ENCODE data around the gene NCL.

Gene NCL, protein sequence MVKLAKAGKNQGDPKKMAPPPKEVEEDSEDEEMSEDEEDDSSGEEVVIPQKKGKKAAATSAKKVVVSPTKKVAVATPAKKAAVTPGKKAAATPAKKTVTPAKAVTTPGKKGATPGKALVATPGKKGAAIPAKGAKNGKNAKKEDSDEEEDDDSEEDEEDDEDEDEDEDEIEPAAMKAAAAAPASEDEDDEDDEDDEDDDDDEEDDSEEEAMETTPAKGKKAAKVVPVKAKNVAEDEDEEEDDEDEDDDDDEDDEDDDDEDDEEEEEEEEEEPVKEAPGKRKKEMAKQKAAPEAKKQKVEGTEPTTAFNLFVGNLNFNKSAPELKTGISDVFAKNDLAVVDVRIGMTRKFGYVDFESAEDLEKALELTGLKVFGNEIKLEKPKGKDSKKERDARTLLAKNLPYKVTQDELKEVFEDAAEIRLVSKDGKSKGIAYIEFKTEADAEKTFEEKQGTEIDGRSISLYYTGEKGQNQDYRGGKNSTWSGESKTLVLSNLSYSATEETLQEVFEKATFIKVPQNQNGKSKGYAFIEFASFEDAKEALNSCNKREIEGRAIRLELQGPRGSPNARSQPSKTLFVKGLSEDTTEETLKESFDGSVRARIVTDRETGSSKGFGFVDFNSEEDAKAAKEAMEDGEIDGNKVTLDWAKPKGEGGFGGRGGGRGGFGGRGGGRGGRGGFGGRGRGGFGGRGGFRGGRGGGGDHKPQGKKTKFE

DNA sequence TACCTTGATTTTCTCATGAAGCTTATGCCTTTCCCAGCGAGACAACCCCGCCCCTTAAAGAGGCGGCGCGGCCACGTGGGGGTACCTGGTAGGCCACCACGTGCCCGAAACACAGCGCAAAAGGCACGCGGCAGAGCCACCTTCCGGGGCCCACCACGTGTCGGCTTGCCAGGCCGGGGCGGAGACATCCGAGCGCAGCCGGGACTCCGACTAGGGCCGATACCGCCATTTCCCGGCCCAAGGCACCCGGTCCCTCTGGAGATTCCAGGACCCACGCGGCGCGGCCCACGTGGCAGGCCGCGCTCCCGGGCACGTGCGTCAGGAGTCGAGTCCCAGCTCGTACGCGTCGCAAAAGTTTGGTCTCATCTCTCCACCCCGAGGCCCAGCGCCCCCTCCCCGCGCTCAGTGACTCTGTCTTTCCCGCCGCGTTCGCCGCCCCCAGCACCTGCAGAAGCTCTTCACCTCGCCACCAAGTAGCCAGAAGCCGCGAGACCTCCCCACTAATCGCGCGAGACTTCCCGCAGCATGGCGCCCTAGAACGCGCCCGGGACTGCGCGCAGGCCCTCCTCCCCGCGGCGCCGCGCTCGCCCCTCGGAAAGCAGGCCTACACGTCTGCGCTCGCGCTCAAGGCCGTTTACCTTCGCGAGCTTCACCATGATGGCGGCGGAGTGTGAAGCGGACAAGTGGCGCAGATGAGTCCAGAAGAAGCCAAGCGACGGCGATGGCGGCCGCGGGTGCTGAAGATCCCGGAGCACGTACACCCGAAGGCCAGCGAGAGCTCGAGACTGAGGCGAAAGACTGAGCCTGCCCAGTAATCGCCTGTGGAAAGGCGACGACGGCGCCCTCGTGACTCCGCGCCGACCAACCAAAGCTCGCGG lies at the start of gene NCL:
NCL (minus strand) TSS at position 787 of the 878 bp plus-strand sequence; CDS start at position 656, 131 bp downstream.
- DNase-seq (ENCODE audit: low read depth in 2 of 2) = peak; percentile 83 to 88

DNA sequence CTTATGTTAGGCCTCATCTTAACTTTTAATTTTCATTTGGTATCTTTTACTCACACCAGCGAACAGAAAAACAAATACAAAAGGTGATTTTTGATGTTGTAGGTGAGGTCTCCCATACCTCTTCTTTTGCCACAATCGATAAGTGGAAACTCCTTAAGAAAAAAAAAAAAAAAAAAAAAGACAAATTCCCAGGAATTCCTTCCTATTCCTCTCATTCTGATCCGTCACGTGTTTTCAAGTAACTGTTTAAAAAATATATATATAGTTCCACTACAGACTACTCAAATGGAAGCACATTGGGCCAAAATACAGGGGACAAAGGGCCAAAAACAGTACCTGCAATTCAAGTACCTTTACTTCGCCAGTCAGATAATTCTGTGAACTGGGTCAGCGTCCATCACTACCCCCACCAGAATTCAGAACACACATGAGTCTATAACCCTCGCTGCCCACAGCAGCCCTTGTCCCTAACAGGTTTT lies 49.5 kb upstream of the NCL start:
- DNase-seq (ENCODE audit: low read depth in 2 of 2) = no peak

DNA sequence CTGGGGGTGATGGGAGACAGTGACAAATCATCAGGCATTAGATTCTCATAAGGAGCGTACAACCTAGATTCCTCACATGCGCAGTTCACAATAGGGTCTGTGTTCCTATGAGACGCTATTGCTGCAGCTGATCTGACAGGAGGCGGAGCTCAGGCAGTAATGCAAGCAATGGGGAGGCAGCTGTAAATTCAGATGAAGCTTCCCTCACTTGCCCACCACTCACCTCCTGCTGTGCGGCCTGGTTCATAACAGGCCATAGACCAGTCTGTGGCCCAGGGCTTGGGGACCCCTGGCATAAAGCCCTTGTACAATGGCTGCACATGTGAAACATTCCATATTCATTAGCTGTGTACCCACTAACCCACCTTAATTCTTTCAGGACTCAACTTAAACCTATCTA lies 47.9 kb upstream of the NCL start:
- no peak for DNase-seq (ENCODE audit: low read depth in 2 of 2)

DNA sequence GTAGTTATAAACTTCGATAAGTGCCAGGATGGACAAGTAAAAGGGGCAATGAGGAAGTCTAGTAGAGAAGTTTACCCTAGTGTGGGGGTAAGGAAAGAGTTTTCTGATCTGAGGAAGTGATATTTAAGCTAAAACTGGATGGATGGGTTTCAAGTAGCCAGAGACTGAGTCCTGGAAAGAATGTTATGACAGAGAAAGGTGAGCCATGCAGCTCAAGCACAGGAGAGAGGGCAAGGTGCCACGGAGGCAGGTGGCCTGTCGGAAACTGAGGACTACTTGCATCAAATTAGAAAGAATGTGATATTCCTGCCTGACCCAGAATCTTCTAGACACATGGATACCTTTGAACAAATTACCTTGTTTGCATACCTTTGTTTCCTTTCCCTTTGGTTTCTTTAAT lies 39.5 kb upstream of the NCL start:
- no peak for DNase-seq (ENCODE audit: low read depth in 2 of 2)

DNA sequence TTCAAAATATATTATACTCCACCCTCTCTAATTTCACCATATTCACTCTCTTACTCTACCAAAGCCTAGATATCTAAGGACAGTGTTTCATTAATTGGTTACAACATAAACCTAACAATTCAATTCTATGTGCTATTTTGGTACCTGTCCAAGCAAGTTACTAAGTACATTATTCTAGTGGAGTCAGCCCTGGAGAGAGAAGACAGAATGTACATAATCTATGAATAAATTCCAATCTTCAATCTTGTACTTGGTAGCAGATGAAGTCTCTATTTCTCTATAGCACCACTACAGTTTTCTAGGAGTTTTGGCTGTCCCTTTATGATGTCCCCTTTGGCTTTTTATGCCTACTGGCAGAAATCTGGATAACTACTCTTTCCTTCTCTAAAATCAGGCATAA lies 38.3 kb upstream of the NCL start:
- DNase-seq (ENCODE audit: low read depth in 2 of 2) = no peak

DNA sequence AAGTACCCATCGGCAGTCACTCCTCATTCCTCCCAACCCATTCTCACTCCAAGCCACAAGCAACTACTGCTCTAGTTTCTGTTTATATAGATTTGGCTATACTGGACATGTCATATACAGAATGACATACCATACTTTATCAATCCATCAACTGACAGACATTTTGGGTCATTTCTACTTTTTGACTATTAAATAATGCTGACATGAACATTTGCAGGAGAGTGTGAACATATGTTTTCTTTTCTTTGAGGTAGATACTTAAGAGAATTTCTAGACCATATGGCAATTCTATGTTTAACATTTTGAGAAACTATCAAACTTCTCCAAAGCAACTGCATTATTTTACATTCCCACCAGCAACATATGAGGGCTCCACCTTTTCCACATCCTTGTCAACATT lies 33.4 kb upstream of the NCL start:
- DNase-seq (ENCODE audit: low read depth in 2 of 2) = no peak

DNA sequence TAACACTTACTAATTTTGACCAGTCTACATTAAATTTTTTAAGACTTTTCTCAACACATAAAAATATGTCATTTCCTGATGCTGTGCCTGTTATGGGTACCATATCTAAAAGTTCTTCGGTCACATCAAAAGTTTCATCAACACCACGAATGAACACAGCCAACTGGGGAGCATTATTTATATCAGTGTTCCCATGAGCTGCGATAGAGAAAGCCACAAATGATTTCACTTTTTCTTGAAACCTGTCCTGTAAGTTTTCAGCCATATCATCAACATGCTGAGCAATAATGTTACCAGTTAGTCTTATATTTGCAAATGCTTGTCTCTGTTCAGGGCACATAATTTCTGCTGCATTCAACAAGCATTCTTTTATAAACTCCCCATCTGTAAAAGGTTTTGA lies 30.4 kb upstream of the NCL start:
- DNase-seq (ENCODE audit: low read depth in 2 of 2) = no peak

DNA sequence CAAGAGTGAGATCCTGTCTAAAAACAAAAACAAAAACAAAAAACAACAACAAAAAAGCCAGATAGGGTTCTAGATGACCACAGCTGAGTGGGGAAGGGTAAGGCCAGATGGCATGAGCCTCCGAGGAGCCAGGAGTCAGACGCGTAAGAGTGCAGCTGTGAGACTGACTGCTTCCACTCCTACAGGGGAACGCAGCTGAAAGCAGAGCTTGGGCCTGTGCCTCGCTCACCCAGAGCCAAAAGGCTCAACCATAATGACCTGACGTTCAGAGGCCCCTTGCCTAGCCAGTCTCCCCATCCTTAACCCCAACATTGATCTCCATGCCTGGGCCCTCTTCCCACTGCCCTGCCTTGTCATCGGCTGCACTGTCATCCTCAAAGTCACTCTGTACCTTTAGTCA lies 26.5 kb upstream of the NCL start:
- no peak for DNase-seq (ENCODE audit: low read depth in 2 of 2)

DNA sequence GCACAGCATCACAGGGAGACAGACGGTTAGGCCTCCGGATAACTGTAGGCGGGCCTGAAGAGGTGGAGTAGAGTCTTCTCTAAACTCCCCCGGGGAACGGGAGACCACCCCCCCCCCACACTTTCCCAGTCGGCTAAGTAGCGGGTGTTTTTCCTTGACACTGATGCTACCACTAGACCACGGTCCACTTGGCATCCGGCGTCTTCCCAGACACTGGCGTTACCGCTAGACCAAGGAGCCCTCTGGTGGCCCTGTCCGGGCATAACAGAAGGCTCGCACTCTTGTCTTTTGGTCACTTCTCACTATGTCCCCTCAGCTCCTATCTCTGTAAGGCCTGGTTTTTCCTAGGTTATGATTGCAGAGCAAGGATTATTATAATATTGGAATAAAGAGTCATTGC lies 25.7 kb upstream of the NCL start:
- DNase-seq (ENCODE audit: low read depth in 2 of 2) = no peak

DNA sequence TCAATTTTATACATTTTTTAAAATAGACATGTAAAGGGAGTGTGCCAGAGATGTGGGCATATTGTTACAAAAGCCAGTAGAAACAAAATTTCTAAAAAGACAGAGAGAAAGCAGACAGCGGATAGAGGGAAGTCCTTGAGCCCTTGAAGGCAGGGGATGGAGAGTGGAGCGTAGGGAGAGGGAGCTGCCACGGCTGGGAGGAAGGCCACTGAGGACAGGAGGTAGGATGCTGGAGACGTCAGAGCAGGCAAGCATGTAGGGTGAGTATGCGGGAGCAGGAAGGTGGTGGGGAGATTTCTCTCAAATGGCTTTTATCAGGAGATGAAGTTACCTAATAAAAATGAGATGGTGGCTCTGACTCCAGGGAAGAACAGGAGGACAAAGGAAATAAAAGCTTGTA lies 24.0 kb upstream of the NCL start:
- DNase-seq (ENCODE audit: low read depth in 2 of 2) = no peak

DNA sequence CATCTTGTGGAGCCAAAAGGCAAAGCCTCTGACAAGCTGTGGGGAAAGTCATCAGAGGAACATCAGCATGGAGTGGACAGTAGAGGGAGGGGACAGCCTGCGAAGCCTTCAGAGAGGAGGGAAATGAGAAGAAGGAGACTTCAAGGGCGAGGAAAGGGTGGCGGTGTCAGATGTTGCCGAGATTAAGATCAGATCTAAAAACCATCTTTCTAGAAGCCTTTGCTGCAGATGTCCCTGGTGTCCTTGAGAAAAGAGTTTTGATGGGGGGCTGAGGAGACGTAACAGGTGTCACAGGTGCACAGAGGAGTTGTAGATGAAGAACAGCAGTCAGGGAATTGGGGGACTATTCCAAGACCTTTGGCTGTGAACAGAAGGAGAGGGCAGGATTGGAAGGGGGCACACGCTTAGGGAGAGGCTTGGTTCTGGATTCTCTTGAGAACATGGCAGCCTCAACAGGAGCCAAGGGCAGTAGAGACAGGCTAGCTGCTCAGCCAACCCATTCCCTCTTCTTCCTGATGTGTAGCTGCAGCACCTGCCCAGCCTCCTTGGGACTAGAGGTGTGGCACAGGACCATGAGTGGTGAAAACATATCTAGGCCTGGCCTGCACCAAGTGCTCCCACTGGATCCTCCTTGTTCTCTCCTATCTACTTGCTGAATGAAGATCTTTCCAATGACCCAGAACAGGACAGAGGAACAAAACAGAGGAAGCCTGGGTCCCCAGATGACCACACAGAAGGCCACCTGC lies 22.7 kb upstream of the NCL start:
- no peak for DNase-seq (ENCODE audit: low read depth in 2 of 2)

DNA sequence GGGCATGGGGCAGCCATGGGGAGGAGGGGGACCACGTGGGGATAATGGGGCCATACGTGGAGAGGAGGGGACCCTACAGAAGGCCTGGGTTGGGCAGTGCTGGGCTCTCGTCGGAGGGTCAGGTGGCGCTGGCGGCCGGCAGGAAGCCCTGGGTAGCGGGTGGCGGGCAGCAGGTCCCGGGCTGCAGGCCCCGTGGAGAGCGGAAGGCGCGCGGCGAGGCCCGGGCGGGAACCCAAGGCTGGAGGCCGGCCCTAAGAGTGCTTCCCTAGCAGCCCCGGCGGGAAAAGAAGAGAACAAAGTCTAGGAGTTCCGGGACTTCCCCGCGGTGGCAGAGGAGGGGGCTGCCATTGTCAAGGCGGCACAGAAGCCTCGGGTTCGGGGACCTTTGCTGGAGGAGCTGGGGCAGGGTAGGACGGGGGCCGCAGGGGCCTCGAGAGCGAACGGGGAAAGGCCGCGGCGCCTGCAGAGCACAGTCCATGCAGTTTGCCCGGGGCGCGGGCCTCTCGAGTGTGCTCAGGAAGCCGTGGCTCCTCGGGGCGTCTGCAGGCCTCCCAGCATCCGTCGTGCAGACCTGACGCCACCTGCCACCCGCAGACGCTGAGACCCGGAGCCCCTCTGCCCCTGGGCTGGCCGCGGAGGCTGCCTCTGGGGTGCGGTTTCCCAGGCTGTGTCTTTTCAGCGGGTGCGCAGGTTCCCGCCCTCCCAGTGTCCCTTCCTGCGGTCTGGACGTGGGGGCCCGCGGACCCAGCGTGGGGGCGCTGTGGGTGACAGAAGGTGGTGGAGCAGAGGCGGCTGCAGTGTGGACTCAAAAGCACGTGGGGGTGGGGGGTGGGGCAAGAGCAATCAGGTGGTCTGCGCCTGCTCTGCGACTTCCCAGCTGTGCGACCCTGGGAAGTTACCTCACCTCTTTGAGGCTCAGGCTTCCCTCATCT lies 19.4 kb upstream of the NCL start:
- peak in 1 of 2 donors; percentile 9 for DNase-seq (ENCODE audit: low read depth in 2 of 2)

DNA sequence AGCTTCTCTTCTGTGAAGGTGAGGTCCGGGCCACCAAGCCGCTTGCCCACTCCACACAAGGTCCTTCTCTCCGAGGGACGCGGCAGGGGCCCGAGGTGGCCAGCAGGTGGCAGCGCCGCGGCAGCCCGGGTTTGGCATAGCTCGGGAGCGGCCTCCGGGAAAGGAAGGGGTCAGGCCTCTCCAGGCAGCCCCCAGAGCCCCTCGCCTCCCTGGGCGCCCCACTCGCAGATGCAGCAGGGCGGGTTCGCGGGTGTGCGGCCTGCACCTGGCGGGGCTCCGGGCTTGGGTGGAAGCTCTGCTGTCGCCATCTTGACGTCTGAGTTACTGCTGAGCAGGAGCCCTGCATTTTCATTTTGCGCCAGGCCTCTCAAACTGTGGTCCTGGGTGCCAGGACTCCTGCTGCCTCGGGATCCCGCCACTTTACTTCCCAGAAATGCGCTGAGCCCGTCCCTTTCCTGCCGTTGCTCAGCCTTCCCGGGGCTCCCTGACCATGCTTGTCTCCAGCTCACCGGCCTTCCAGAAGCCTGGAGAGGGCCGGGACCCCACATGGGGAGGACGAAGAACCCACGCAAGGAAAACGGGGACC lies 18.6 kb upstream of the NCL start:
- peak; percentile 30 to 60 for DNase-seq (ENCODE audit: low read depth in 2 of 2)

DNA sequence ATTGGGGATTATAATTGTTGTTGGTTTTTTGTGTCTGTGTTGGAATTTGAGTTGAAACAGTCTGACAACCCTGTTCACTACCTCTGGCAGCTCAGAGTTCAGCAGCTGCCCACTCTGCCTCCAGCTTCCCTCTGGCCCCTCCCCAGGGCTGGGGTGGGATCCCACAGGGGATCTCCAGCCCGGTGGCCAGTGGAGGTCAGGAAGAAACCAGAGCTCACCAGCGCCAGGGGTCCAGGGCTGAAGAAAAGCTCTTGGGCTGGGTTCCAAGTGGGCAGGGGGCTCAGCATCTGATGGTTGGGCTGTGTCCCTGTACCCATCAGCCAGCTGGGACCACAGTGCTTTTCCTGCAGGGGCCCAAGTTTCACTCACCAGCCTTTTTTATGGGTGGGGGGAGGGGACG lies 16.5 kb upstream of the NCL start:
- DNase-seq (ENCODE audit: low read depth in 2 of 2) = no peak

DNA sequence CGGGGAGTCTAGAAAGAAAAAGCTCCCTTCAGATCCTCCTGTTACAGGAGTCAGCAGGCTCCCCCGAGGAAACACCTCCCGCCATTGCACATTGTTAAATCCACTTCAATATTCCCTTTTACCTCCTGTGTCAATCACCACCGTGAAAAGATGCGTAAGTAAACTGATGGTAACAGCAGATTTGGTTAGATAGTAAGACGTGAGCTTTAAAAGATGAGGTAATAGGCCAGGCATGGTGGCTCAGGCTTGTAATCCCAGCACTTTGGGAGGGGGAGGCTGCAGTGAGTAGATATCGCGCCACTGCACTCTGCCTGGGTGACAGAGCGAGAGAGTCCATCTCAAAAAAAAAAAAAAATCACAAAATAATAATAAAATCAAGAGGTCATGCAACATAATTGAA lies 15.2 kb upstream of the NCL start:
- DNase-seq (ENCODE audit: low read depth in 2 of 2) = no peak

DNA sequence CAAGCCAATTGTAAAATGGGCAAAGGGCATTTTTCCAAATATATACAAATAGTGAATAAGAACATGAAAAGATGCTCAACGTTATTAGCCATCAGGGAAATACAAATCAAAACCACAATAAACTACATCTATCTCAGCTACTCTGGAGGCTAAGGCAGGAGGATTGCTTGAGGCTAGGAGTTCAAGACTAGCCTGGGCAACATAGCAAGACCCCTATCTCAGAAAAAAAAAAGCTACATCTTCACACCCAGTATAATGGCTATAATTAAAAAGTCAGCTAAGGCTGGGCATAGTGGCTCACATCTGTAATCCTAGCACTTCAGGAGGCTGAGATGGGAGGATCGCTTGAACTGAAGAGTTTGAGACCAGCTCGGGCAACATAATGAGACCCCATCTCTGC lies 12.6 kb upstream of the NCL start:
- DNase-seq (ENCODE audit: low read depth in 2 of 2) = no peak

DNA sequence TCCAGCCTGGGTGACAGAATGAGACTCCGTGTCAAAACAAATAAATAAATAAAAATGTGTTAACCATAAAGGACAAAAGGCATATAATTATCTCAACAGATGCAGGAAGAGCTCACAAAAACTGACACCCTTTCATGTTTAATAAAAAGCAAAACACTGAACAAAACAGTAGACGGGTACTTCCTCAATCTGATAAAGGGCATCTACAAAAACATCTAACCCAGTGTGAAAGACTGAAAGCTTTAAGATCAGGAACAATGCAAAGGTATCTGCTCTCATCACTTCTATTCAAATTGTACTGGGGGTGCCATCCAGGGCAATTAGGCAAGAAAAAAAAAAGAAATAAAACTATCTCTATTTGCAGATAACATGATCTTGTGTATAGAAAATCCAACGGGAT lies 11.7 kb upstream of the NCL start:
- DNase-seq (ENCODE audit: low read depth in 2 of 2) = no peak

DNA sequence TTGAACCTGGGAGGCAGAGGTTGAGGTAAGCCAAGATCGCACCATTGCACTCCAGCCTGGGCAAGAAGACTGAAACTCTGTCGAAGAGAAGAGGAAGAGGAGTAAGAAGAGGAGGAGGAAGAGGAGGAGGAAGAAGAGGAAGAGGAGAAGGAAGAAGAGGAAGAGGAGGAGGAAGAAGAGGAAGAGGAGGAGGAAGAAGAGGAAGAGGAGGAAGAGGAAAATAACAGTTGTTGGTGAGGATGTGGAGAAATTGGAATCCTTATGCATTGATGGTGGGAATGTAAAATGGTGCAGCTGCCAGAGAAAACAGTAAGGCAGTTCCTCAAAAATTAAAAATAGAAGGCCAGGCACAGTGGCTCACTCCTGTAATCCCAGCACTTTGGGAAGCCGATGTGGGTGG lies 8.5 kb upstream of the NCL start:
- DNase-seq (ENCODE audit: low read depth in 2 of 2) = no peak

DNA sequence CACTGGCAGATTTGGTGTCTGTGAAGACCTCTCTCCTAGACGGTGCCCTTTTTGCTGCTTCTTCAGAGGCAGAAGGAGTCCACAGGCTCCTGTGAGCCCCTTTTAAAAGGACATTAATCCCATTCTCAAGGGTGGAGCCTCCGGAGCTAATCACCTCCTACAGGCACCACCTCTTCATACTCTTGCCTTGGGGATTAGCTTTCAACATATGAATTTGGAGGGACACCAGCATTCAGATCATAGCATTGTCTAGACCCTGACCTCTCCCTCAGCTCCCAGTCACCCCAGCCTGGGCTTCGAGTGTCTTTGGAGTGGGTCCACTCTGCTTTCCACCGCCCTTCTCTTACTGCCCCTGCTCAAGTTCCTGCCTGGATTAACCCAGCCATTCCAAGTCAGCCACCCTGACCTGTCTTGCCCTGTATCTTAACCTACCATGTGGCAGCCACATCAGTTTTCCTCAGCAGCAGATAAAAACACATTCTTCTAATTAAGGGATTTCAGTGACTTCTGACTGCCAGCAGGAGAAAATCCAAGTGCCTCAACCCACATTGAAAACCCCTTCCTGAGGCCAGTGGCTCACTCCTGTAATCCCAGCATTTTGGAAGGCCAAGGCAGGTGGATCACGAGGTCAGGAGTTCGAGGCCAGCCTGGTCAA lies 6.1 kb upstream of the NCL start:
- DNase-seq (ENCODE audit: low read depth in 2 of 2) = no peak

DNA sequence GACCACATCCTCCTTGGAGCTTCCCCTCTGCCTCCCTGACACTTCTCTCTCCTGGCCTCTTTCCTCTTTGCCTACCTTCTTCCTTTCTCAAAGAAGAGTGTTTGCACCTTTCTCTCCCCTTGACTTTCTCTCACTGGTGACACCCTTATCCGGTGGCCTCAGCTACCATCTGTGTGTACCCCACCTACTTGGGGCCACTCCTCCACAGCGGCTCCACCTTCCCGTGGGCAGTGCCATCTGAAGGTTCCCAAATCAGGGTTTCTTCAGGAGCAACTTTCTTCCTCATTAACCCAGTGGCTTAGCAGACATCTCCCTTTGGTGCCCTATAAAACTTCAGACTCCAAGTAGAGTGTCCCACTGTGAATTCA lies 5.3 kb upstream of the NCL start:
- no peak for DNase-seq (ENCODE audit: low read depth in 2 of 2)

Data from stimulated activated CD8-positive, alpha-beta memory T cell treated with anti-CD3 and anti-CD28 coated beads, Interleukin-7, amount 100 ng/mL, for 4 hours (primary cell).